Small intestine (tissue), 7 donors: ENCODE data around the gene RAET1G. TPM values are rescaled to one million over a fixed set of nuclear protein-coding genes. Genes with fewer than 3 reads are reported as not detected.
"Not testable (repeated sequence)": the region's sequence is repeated elsewhere in the genome, so short reads cannot be mapped to it uniquely, and the experiment has no call there.

Experiments used
- DNase-seq, 2 donors: peaks; one replicate each; pipeline versions ENCODE4 v3.0.0 to v3.0.0-alpha.2; 2013
- FAIRE-seq: peaks from 2 replicates; lab custom pipeline; 2012; peaks lifted over from hg19 to GRCh38; lab: Jason Lieb, UNC
- H3K27ac ChIP-seq, 3 donors: one replicate each; pipeline ENCODE4 v1.5.1; 2013; ENCODE audit warnings: low read length in 2 of 3, mild to moderate bottlenecking in 2 of 3, control low read depth in 1 of 3, inconsistent platforms in 1 of 3, low read depth in 1 of 3, moderate library complexity in 1 of 3
- H3K27me3 ChIP-seq, 3 donors: one replicate each; pipeline ENCODE4 v1.6.1; 2013; ENCODE audit warnings: low read length in 3 of 3, inconsistent platforms in 1 of 3; ENCODE audit not compliant: control insufficient read depth in 3 of 3, insufficient read depth in 3 of 3
- H3K36me3 ChIP-seq, 3 donors: one replicate each; pipeline ENCODE4 v1.6.1; 2013; ENCODE audit warnings: low read length in 3 of 3, inconsistent platforms in 1 of 3, low read depth in 1 of 3, mild to moderate bottlenecking in 1 of 3, moderate library complexity in 1 of 3; ENCODE audit not compliant: control insufficient read depth in 3 of 3, insufficient read depth in 2 of 3
- H3K4me1 ChIP-seq, 3 donors: one replicate each; pipeline ENCODE4 v1.6.1; 2013; ENCODE audit warnings: low read length in 2 of 3, inconsistent platforms in 1 of 3, low read depth in 1 of 3, mild to moderate bottlenecking in 1 of 3, moderate library complexity in 1 of 3; ENCODE audit not compliant: control insufficient read depth in 3 of 3, insufficient read depth in 2 of 3
- H3K4me3 ChIP-seq, 3 donors: one replicate each; pipeline ENCODE4 v1.5.1; 2013; ENCODE audit warnings: low read length in 3 of 3, control low read depth in 1 of 3, inconsistent platforms in 1 of 3, low read depth in 1 of 3, mild to moderate bottlenecking in 1 of 3, moderate library complexity in 1 of 3
- H3K9me3 ChIP-seq, 2 donors: one replicate each; pipeline ENCODE4 v1.6.1; 2013; ENCODE audit warnings: low read depth in 1 of 2, low read length in 1 of 2; ENCODE audit not compliant: control insufficient read depth in 2 of 2, insufficient read depth in 1 of 2
- WGBS, 3 donors: extraction: QIAGEN DNeasy Blood & Tissue Kit; methylation state at CpG; one replicate each; pipeline ENCODE4 v1.1.7; 2013; 5-methylcytosine and 5-hydroxymethylcytosine counted together
- polyA plus RNA-seq, 4 donors: library from polyadenylated mRNA; stranded (reverse) in 3 of 4; unstranded in 1 of 4; fragments of 200-250 nt in 3 of 4; fragments of 120-200 nt in 1 of 4; gene quantifications; one replicate each; pipeline versions ENCODE4 v1.2.1 to v1.2.3, GENCODE V29; 2013
- donor health status: healthy with polysubstance abuse.
- donor health status: control.
- donor health status: control.
- donor health status: Bipolar disorder and iron deficiency.
- donor health status: healthy.

The RAET1G gene
- polyA plus RNA-seq, 4 donors, result 0.15 to 0.27 TPM; not detected in 2

DNA sequence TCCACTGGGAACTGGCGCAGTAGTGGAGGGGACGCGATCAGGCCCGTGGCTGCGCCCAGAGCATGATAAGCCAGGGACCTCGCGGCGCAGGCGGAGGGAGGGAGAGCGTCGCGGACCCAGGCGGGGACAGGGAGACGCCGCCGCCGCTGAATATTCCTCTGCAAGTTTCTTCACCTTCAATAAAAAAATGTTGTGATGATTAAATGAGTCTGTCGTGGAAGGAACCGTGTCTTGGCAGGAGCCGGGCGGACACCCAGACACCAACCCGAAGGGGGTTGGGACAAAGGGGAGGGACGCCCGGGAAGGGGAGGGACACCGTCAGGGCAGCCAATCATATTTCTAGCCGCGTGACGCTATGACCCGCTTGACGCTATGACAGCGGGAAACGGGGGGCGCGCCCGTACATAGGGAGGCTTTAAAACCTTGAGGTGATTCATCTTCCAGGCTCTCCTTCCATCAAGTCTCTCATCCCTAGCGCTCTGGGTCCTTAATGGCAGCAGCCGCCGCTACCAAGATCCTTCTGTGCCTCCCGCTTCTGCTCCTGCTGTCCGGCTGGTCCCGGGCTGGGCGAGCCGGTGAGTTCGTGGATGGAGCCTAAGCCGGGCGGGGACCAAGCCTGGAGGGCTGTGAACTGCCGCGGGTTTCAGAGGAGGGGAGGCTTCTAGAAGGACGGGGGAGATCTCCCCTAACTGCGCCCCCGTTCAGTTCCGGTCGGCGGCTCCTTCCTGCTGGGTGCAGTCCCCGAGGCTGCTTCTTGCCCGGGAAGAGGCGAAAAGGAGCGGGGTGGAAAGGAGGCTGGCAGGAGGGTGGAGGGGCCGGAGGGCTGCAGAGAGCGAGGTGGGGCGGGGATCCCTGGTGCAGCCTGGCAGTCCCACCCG is 18.9 kb upstream of the RAET1G start, which contains the start of gene ULBP2:
TSS of gene ULBP2 (plus strand) at position 432 of the 878 bp plus-strand sequence. CDS start at position 491, 59 bp downstream.
- Histone ChIP-seq H3K27me3 (peaks cover 0 to 74% (median 35%) of the 10 kb centered on the region in 3 donors), H3K36me3 (no peaks in the 10 kb centered on the region), H3K27ac (no peak within 1 kb of the TSS), H3K9me3 (no peaks in the 10 kb centered on the region), H3K4me1 (peaks cover 0 to 18% (median 11%) of the 10 kb centered on the region in 3 donors), H3K4me3 (peak within 1 kb of the TSS; percentile 36 to 55 (median 51))
- 0 to 1% (median 1%) methylated on average over 59 to 62 of the region's 62 CpGs for WGBS, 3 donors
- DNase-seq, result peak; percentile 73 to 83
- FAIRE-seq, result no peak

GRCh38 chr6:149940672-149940982 is 17.7 kb upstream of the RAET1G start:
- H3K27ac ChIP-seq, result no peak overlapping the region
- H3K4me1 ChIP-seq, result peaks cover 0 to 18% (median 11%) of the 10 kb centered on the region in 3 donors
- FAIRE-seq (no peak), DNase-seq (no peak)
- H3K4me3 ChIP-seq, result no peak overlapping the region
- no peaks in the 10 kb centered on the region for H3K9me3 ChIP-seq
- 7 to 31% (median 28%) methylated on average over 6 of the region's 6 CpGs for WGBS, 3 donors
- peaks cover 0 to 77% (median 40%) of the 10 kb centered on the region in 3 donors for H3K27me3 ChIP-seq
- H3K36me3 ChIP-seq, result no peaks in the 10 kb centered on the region

- 17 to 23% (median 20%) methylated on average over 6 of the region's 6 CpGs for WGBS, 3 donors
- Histone ChIP-seq H3K9me3 (no peaks in the 10 kb centered on the region), H3K36me3 (no peaks in the 10 kb centered on the region), H3K27ac (no peak overlapping the region), H3K4me3 (no peak overlapping the region), H3K4me1 (peaks cover 0 to 18% (median 11%) of the 10 kb centered on the region in 3 donors), H3K27me3 (peaks cover 0 to 83% (median 45%) of the 10 kb centered on the region in 3 donors)
- DNase-seq (no peak), FAIRE-seq (no peak)
These were observed 17.2 kb upstream of the RAET1G start for GRCh38 chr6:149939909-149940671.

DNA sequence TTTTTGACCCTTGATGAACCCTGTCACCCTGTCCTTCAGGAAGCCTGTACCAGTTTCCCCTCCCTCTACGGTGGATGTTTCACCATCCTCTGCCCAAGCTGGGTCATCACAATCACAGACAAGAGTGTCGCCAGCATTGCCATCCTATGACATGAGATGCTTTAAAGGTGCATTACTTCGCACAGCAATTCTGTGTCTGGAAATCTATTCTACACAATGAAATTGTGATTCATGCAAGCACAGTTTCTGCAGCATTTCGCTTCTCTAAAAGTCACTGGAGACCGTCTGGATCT is 16.4 kb upstream of the RAET1G start:
- H3K9me3 ChIP-seq, result no peaks in the 10 kb centered on the region
- FAIRE-seq (no peak), DNase-seq (no peak)
- H3K27me3 ChIP-seq, result peaks cover 0 to 91% (median 53%) of the 10 kb centered on the region in 3 donors
- H3K27ac ChIP-seq, result no peak overlapping the region
- H3K4me3 ChIP-seq, result no peak overlapping the region
- H3K4me1 ChIP-seq, result peaks cover 0 to 18% (median 11%) of the 10 kb centered on the region in 3 donors
- 21 to 25% (median 24%) methylated on average over 5 of the region's 5 CpGs for WGBS, 3 donors
- no peaks in the 10 kb centered on the region for H3K36me3 ChIP-seq

- WGBS, 3 donors, result 0 to 1% (median 1%) methylated on average over 49 to 58 of the region's 58 CpGs
- FAIRE-seq, result no peak
- Histone ChIP-seq H3K4me3 (peak overlapping the region; percentile 19 to 44 (median 28)), H3K27me3 (peaks cover 0 to 90% (median 54%) of the 10 kb centered on the region in 3 donors), H3K9me3 (no peaks in the 10 kb centered on the region), H3K27ac (no peak overlapping the region), H3K36me3 (no peaks in the 10 kb centered on the region), H3K4me1 (peaks cover 0 to 18% (median 11%) of the 10 kb centered on the region in 3 donors)
- peak; percentile 23 to 47 for DNase-seq
These were observed 15.8 kb upstream of the RAET1G start for GRCh38 chr6:149938571-149939355.

- not testable (repeated sequence) for H3K36me3 ChIP-seq, DNase-seq, H3K9me3 ChIP-seq, FAIRE-seq, H3K27ac ChIP-seq
- H3K27me3 ChIP-seq, result peaks cover 0 to 90% (median 54%) of the 10 kb centered on the region in 3 donors
- H3K4me1 ChIP-seq, result peaks cover 0 to 18% (median 11%) of the 10 kb centered on the region in 3 donors
- peak overlapping the region; percentile 19 to 44 (median 28) for H3K4me3 ChIP-seq
- WGBS, 3 donors, result 3 to 4% (median 3%) methylated on average over 15 of the region's 20 CpGs
These were observed 15.2 kb upstream of the RAET1G start for GRCh38 chr6:149938013-149938570.

DNA sequence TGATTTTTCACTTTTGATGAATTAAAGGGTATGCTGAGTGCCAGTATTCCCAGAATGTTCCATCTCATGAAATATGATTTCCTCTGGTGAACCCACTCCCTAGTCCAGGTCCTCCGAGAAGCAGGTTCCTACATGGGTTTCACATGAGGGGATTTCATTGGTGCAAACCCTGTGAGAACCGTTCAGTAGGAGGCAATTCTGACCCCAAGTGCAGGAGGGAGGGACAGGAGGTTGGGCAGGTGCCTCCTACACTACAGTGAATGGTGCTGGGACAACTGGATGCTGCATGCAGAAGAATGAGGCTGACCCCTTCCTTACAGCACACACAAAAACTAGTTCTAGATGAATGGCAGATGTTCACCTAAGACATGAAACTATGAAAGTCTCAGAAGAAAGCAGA is 13.8 kb upstream of the RAET1G start:
- H3K27me3 ChIP-seq, result peaks cover 0 to 79% (median 48%) of the 10 kb centered on the region in 3 donors
- no peak for DNase-seq
- 26 to 40% (median 34%) methylated on average over 2 of the region's 2 CpGs for WGBS, 3 donors
- no peak overlapping the region for H3K4me3 ChIP-seq
- no peaks in the 10 kb centered on the region for H3K9me3 ChIP-seq
- FAIRE-seq, result no peak
- peaks cover 0 to 12% (median 7%) of the 10 kb centered on the region in 3 donors for H3K4me1 ChIP-seq
- no peaks in the 10 kb centered on the region for H3K36me3 ChIP-seq
- no peak overlapping the region for H3K27ac ChIP-seq
